Esophagus muscularis mucosa (tissue), 4 donors: ENCODE data around the gene COIL. TPM values are rescaled to one million over a fixed set of nuclear protein-coding genes. Genes with fewer than 3 reads are reported as not detected.
A peak's percentile ranks its signal among the peaks of the same experiment; 100 is the strongest.

Experiments
- DNase-seq: peaks from one replicate; pipeline ENCODE4 v3.0.0-alpha.2; 2017; ENCODE audit errors: extremely low spot score
- H3K27ac ChIP-seq, 4 donors: fragments of 200-600 bp; sonication (generic); replicated peaks in 1 of 4; 1 replicate in 3 of 4; 2 replicates in 1 of 4; pipeline ENCODE4 v1.5.1; 2016 to 2019; ENCODE audit warnings: mild to moderate bottlenecking in 1 of 4
- H3K27me3 ChIP-seq, 4 donors: fragments of 200-600 bp; sonication (generic); one replicate each; pipeline versions ENCODE4 v1.5.1 to v1.6.0; 2016 to 2019
- H3K36me3 ChIP-seq, 4 donors: fragments of 200-600 bp; sonication (generic); one replicate each; pipeline ENCODE4 v1.5.1; 2016 to 2019
- H3K4me1 ChIP-seq, 4 donors: fragments of 200-600 bp; sonication (generic); one replicate each; pipeline ENCODE4 v1.5.1; 2016 to 2019
- H3K4me3 ChIP-seq, 4 donors: fragments of 200-600 bp; sonication (generic); 1 replicate in 2 of 4; 2 replicates in 2 of 4; pipeline ENCODE4 v1.5.1; 2016 to 2019; ENCODE audit warnings: mild to moderate bottlenecking in 4 of 4, moderate library complexity in 1 of 4
- H3K9me3 ChIP-seq, 4 donors: fragments of 200-600 bp; sonication (generic); 1 replicate in 3 of 4; 2 replicates in 1 of 4; pipeline ENCODE4 v1.5.1; 2016 to 2019
- EP300 ChIP-seq: sonication (generic); formaldehyde crosslinking; IDR thresholded peaks from one replicate; pipeline ENCODE4 v1.6.1; 2017; ENCODE audit warnings: antibody characterized with exemption
- POLR2A ChIP-seq: fragments of 450-650 bp; IDR thresholded peaks from one replicate; pipeline ENCODE4 v1.6.1; 2017; ENCODE audit warnings: antibody characterized with exemption, moderate library complexity, mild to moderate bottlenecking, low read depth
- POLR2AphosphoS5 ChIP-seq, 2 donors: sonication (generic); formaldehyde crosslinking; IDR thresholded peaks; one replicate each; pipeline ENCODE4 v1.6.1; 2017; ENCODE audit warnings: antibody characterized with exemption in 2 of 2
- WGBS: methylation state at CpG from one replicate; pipeline ENCODE4 v1.1.5; 2018; 5-methylcytosine and 5-hydroxymethylcytosine counted together
- intact Hi-C: fragments of 100-400 bp; cut with DNase I; formaldehyde crosslinking; loops from one replicate; pipeline ENCODE4 v1.15.1; 2023
- total RNA-seq, 4 donors: library from RNA; depleted of rRNA; stranded (reverse); fragments of >200 nt; gene quantifications; one replicate each; pipeline versions ENCODE4 v1.1.0 to v1.2.1, GENCODE V29; 2016
- TF ChIP-seq, protein P1 (sequence below), 3 experiments: fragments of 200-600 bp in 2 of 3; fragments of 450-650 bp in 1 of 3; sonication (generic) in 2 of 3; IDR thresholded peaks; one replicate each; pipeline ENCODE4 v1.5.1; 2017 to 2019; ENCODE audit warnings: antibody characterized with exemption in 3 of 3, mild to moderate bottlenecking in 2 of 3, moderate library complexity in 1 of 3

The COIL gene
- total RNA-seq, 4 donors from 2014 or later: 9.9 to 13.3 (median 11.4) TPM

DNA sequence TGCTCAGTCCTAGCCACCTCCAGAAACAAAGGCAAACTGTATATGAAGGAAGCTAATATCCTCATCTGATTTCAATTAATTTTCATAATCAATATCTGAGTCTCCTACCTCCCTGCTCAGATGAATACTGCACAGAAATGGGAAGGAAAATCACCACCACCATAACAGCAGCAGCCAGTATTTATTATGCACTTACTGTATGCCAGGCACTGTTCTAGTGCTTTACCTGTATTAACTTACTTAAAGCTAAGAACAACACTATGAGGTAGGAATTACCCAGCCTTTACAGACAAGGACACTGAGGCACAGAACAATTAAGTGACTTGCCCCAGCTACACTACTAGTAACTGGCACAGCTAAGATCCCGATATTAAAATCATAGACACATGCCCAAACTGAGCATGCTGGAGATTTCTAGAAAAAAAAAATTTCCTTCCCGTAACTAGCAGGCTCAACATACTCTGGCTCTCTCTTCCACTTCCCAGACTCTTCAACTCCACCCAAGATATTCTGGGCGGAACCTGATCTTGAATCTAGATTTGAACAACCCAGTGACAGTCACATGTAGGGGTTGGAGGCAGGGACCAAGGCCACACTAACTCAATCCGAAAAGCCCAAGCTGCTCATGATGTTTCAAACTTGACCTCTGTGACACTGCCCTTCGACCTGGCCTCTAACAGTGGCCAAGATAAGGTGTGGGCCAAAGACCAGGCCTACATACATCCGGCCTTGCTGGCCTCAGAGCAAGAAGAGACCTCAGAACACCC, 50.9 kb downstream of the COIL start:
- no peak for DNase-seq
- Histone ChIP-seq H3K27me3 (no peaks in the 10 kb centered on the region), H3K27ac (peak overlapping the region; percentile 54 to 93 (median 86)), H3K9me3 (no peaks in the 10 kb centered on the region), H3K4me1 (peaks cover 39 to 56% (median 48%) of the 10 kb centered on the region in 4 donors), H3K36me3 (peaks cover 19 to 42% (median 38%) of the 10 kb centered on the region in 4 donors), H3K4me3 (peak overlapping the region in 1 of 4 donors; percentile 19)
- 65% methylated on average over 6 of the region's 6 CpGs for WGBS
- intact Hi-C loops: loop anchor here (5.0 kb wide), 1 partner anchor 73 kb away; no protein-coding TSS in a partner anchor
- TF ChIP-seq EP300 (no peak), POLR2AphosphoS5 (IDR thresholded peaks at IDR 0.05) (peak; percentile 40 to 50), POLR2A (no peak)
- TF ChIP-seq, protein P1, sequence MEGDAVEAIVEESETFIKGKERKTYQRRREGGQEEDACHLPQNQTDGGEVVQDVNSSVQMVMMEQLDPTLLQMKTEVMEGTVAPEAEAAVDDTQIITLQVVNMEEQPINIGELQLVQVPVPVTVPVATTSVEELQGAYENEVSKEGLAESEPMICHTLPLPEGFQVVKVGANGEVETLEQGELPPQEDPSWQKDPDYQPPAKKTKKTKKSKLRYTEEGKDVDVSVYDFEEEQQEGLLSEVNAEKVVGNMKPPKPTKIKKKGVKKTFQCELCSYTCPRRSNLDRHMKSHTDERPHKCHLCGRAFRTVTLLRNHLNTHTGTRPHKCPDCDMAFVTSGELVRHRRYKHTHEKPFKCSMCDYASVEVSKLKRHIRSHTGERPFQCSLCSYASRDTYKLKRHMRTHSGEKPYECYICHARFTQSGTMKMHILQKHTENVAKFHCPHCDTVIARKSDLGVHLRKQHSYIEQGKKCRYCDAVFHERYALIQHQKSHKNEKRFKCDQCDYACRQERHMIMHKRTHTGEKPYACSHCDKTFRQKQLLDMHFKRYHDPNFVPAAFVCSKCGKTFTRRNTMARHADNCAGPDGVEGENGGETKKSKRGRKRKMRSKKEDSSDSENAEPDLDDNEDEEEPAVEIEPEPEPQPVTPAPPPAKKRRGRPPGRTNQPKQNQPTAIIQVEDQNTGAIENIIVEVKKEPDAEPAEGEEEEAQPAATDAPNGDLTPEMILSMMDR (IDR thresholded peaks at IDR 0.05): no peak

DNA sequence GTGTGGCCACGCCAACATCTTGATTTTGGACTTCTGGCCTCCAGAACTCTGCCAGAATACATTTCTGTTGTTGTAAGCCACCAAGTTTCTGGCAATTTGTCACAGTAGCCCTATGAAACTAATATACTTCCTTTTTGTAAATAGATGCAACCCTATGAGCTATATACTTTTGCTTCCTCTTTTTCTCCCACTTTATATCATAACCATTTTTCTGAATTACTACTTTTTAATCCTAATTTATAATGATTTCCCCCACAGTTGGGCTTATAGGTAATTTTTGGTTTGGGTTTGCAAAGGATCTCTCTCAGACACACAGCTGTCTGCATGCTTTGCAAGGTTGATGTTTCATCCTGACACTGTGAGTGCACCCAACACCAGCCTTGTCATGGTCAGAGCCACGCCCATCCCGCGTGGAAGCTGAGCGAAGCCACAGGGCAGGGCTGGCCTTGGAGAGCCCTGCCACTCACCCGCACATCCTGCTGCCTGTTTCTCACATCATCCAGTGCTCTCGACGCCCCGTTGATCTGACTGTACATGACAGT, 52.8 kb downstream of the COIL start:
- peak; percentile 84 for DNase-seq
- 74% methylated on average over 9 of the region's 9 CpGs for WGBS

DNA sequence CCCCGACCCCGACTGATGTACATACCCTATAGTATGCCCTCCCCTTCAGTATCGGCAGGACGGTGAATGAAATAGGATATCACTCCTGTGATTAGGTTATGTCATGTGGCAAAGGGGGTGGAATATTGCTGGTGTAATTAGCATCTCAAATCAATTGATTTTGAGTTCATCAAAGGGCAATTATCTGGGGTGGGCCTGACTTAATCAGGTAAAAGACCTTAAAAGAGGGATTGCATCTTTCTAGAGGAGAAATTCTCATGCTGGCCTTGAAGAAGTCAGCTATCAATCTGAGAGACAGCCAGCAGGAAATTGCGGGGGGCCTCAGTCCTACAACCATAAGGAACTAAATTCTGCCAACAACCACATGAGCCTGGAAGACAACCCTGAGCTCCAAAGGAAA, 57.3 kb downstream of the COIL start:
- peaks cover 0 to 8% (median 4%) of the 10 kb centered on the region in 4 donors for H3K4me1 ChIP-seq
- 89% methylated on average over 5 of the region's 5 CpGs for WGBS
- H3K4me3 ChIP-seq: no peak overlapping the region
- no peak for TF ChIP-seq EP300
- no peak for TF ChIP-seq POLR2AphosphoS5 (IDR thresholded peaks at IDR 0.05)
- TF ChIP-seq, protein P1 (IDR thresholded peaks at IDR 0.05): no peak
- no peak for TF ChIP-seq POLR2A
- DNase-seq: no peak
- no peak overlapping the region for H3K27ac ChIP-seq
- no peaks in the 10 kb centered on the region for H3K9me3 ChIP-seq
- H3K27me3 ChIP-seq: no peaks in the 10 kb centered on the region
- peaks cover 72 to 100% (median 99%) of the 10 kb centered on the region in 4 donors for H3K36me3 ChIP-seq
- intact Hi-C loops: no loop called here

More for the DNA sequence above, 52.8 kb downstream of the COIL start:
- TF ChIP-seq, protein P1 (IDR thresholded peaks at IDR 0.05): no peak
- no peak for TF ChIP-seq EP300
- TF ChIP-seq POLR2A: no peak
- no peak for TF ChIP-seq POLR2AphosphoS5 (IDR thresholded peaks at IDR 0.05)
- no peaks in the 10 kb centered on the region for H3K9me3 ChIP-seq
- peaks cover 35 to 49% (median 43%) of the 10 kb centered on the region in 4 donors for H3K4me1 ChIP-seq
- H3K27ac ChIP-seq: peak overlapping the region in 1 of 4 donors; percentile 89
- no peak overlapping the region for H3K4me3 ChIP-seq
- intact Hi-C loops: no loop called here
- H3K27me3 ChIP-seq: no peaks in the 10 kb centered on the region
- H3K36me3 ChIP-seq: peaks cover 38 to 60% (median 56%) of the 10 kb centered on the region in 4 donors

DNA sequence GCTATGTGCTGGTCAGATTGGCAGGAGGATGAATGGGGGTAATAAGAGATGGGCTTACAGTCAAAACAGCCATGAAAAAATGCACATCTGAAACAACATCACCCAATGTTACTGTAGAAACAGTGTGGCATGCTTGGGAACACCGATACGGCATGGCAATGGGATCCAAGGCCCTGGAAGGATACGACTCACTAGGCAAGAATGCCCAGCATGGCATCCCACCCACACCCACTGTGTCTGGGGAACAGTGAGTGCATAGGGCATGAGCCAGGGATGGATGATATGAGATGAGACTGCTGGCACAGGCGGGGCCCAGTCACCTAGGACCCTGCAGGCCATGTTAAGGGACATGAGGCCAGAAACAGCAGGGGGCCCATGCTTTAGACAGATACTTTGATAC, 58.5 kb downstream of the COIL start:
- intact Hi-C loops: no loop called here
- Histone ChIP-seq H3K36me3 (peaks cover 68 to 100% (median 99%) of the 10 kb centered on the region in 4 donors), H3K4me1 (peaks cover 0 to 4% (median 1%) of the 10 kb centered on the region in 4 donors), H3K27ac (no peak overlapping the region), H3K4me3 (no peak overlapping the region), H3K9me3 (no peaks in the 10 kb centered on the region), H3K27me3 (no peaks in the 10 kb centered on the region)
- no peak for DNase-seq
- TF ChIP-seq POLR2AphosphoS5 (IDR thresholded peaks at IDR 0.05) (no peak), EP300 (no peak), POLR2A (no peak)
- TF ChIP-seq, protein P1 (IDR thresholded peaks at IDR 0.05): no peak
- 87% methylated on average over 4 of the region's 4 CpGs for WGBS
